ENCODE data around the gene TRIM2.

The TRIM2 gene

DNA sequence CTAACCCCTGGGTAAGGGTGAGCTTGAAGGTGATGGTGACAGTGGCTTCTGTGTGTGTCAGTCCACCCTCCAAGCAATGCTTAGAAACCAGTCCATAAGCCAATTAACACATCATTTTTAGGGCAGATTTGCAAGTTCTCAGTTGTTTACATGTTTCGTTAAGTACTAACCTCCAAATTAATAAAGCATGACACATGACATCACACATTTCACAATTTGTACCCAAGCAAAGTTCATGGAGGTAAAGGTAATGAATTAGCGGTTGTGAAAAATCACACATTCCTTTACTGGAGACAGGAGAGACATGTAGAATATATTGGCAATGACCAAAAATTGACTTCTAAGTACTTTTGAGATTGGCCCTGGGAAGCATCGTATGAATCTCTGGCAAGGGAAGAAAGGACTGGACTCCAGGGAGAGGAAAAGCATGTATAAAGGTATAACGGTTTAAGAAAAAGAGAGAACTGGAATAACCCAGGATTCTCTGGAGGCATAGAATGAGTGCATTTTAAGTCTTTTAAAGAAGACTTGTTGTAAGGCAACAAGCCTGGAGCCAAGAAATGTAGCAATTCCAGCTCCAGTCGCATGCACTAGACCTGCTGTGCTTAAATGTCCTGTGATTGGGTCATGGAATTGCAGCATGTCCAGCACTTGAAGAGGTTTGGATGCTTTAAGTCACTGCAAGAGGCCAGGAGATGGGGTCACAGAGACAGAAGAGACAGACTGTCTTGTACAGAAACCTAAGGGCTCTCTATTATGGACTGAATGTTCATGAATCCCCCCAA is 34.1 kb downstream of the TRIM2 start:
- no peaks in the 10 kb centered on the region for H3K27me3 ChIP-seq (ENCODE audit: control insufficient read depth, insufficient read depth, low read length)
- no peak overlapping the region for H3K27ac ChIP-seq (ENCODE audit: low read depth, low read length)
- no peak overlapping the region for H3K9ac ChIP-seq (ENCODE audit: low read depth, low read length)
- H3K9me3 ChIP-seq (ENCODE audit: control insufficient read depth, insufficient read depth, low read length) = no peaks in the 10 kb centered on the region
- H3K4me1 ChIP-seq (ENCODE audit: control insufficient read depth, insufficient read depth, low read length) = peaks cover 35% of the 10 kb centered on the region
- no peaks in the 10 kb centered on the region for H3K36me3 ChIP-seq (ENCODE audit: control insufficient read depth, insufficient read depth, low read length)
- no peak overlapping the region for H3K4me3 ChIP-seq (ENCODE audit: low read depth, low read length)

DNA sequence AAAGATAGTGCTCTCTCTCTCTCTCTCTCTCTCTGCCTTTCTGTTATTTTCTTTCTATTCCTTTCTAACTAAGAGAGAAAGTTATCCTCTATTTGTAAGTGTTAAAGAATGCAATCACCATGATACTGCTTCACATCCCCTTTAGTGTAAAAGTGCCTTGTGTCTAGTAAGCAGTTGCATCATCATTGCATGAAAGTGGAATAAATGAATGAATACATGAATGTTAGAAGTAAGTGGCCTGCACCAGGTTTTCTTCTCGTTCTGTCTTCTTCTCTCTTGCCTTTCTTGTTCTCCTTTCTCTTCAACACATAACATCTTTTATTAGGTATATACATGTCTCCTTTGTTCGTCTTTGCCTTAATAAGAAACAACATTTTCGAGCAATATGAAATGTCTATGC is 35.2 kb downstream of the TRIM2 start:
- Histone ChIP-seq H3K9ac (ENCODE audit: low read depth, low read length) (no peak overlapping the region), H3K27me3 (ENCODE audit: control insufficient read depth, insufficient read depth, low read length) (no peaks in the 10 kb centered on the region), H3K4me1 (ENCODE audit: control insufficient read depth, insufficient read depth, low read length) (peaks cover 25% of the 10 kb centered on the region), H3K36me3 (ENCODE audit: control insufficient read depth, insufficient read depth, low read length) (no peaks in the 10 kb centered on the region), H3K9me3 (ENCODE audit: control insufficient read depth, insufficient read depth, low read length) (no peaks in the 10 kb centered on the region), H3K27ac (ENCODE audit: low read depth, low read length) (no peak overlapping the region), H3K4me3 (ENCODE audit: low read depth, low read length) (no peak overlapping the region)

GRCh38 chr4:153241295-153241694 is 37.1 kb downstream of the TRIM2 start:
- Histone ChIP-seq H3K27ac (ENCODE audit: low read depth, low read length) (no peak overlapping the region), H3K36me3 (ENCODE audit: control insufficient read depth, insufficient read depth, low read length) (no peaks in the 10 kb centered on the region), H3K4me3 (ENCODE audit: low read depth, low read length) (no peak overlapping the region), H3K9me3 (ENCODE audit: control insufficient read depth, insufficient read depth, low read length) (no peaks in the 10 kb centered on the region), H3K27me3 (ENCODE audit: control insufficient read depth, insufficient read depth, low read length) (no peaks in the 10 kb centered on the region), H3K4me1 (ENCODE audit: control insufficient read depth, insufficient read depth, low read length) (peaks cover 23% of the 10 kb centered on the region), H3K9ac (ENCODE audit: low read depth, low read length) (no peak overlapping the region)

GRCh38 chr4:153241970-153242838 is 38.0 kb downstream of the TRIM2 start:
- Histone ChIP-seq H3K27ac (ENCODE audit: low read depth, low read length) (peak overlapping the region; percentile 72), H3K4me1 (ENCODE audit: control insufficient read depth, insufficient read depth, low read length) (peaks cover 23% of the 10 kb centered on the region), H3K27me3 (ENCODE audit: control insufficient read depth, insufficient read depth, low read length) (no peaks in the 10 kb centered on the region), H3K9ac (ENCODE audit: low read depth, low read length) (no peak overlapping the region), H3K9me3 (ENCODE audit: control insufficient read depth, insufficient read depth, low read length) (no peaks in the 10 kb centered on the region), H3K36me3 (ENCODE audit: control insufficient read depth, insufficient read depth, low read length) (no peaks in the 10 kb centered on the region), H3K4me3 (ENCODE audit: low read depth, low read length) (no peak overlapping the region)

DNA sequence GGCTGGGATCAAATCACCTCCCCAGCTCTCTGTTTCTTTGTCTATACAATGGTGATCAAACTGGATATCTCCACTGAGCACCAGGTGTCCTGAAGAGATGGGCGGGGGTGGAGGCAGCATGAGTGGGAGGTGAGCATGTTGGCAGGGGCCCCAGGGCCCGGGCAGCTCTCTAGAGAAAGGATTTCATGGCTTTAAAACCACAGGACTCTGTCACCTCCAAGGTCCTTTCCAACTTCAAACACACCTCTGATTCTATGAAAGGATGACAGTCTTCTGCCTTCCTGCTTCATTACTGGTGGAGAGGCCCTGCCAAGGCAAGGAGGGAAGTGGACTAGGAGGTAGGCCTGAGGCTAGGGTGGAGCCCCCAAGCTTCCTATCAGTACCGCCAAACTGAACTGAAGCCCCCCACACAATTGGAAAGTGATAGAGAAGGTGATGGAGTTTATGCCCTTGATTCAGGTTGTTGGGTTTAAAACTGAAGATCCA is 38.6 kb downstream of the TRIM2 start:
- H3K4me3 ChIP-seq (ENCODE audit: low read depth, low read length) = no peak overlapping the region
- no peaks in the 10 kb centered on the region for H3K9me3 ChIP-seq (ENCODE audit: control insufficient read depth, insufficient read depth, low read length)
- no peaks in the 10 kb centered on the region for H3K27me3 ChIP-seq (ENCODE audit: control insufficient read depth, insufficient read depth, low read length)
- peak overlapping the region; percentile 72 for H3K27ac ChIP-seq (ENCODE audit: low read depth, low read length)
- no peak overlapping the region for H3K9ac ChIP-seq (ENCODE audit: low read depth, low read length)
- H3K36me3 ChIP-seq (ENCODE audit: control insufficient read depth, insufficient read depth, low read length) = no peaks in the 10 kb centered on the region
- peaks cover 23% of the 10 kb centered on the region for H3K4me1 ChIP-seq (ENCODE audit: control insufficient read depth, insufficient read depth, low read length)

DNA sequence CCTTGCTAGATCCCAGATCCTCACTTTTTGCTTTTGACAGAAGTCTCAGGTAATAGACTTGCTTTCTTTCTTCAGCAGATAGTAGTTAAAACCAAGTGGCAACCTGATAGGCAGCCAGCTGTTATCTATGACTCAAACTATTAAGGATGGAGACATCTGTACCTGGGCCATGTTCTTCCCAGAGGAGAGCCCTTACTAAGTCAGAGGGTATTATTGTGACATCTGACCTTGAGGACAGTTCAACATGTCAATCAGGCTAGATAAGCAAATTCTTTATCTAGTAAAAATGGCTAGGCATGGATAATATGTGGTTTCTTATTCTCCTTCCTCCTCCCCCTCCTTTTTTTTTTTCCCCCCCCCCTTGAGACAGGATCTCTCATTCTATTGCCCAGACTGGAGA is 39.2 kb downstream of the TRIM2 start:
- Histone ChIP-seq H3K27me3 (ENCODE audit: control insufficient read depth, insufficient read depth, low read length) (no peaks in the 10 kb centered on the region), H3K36me3 (ENCODE audit: control insufficient read depth, insufficient read depth, low read length) (no peaks in the 10 kb centered on the region), H3K27ac (ENCODE audit: low read depth, low read length) (no peak overlapping the region), H3K9me3 (ENCODE audit: control insufficient read depth, insufficient read depth, low read length) (no peaks in the 10 kb centered on the region), H3K9ac (ENCODE audit: low read depth, low read length) (no peak overlapping the region), H3K4me1 (ENCODE audit: control insufficient read depth, insufficient read depth, low read length) (peaks cover 26% of the 10 kb centered on the region), H3K4me3 (ENCODE audit: low read depth, low read length) (no peak overlapping the region)

DNA sequence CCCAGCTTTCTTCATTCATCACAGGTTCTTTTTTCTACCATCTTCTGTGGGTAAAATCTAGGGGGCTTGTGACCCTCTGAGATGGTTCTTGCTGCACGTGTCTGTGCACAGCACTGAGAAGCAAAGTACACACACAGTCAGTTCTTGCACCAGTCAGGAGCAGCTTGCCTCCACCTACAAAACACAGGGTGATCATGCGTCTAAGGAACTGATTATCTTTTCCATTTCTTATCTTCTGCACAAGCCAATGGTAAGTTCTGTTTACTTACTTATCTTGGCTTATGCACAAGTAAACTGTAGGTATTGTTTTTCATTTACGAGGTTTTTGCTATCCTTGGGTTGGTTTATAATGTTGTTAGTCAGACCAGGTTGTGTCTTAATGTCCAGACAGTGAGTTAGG is 40.7 kb downstream of the TRIM2 start:
- Histone ChIP-seq H3K9ac (ENCODE audit: low read depth, low read length) (no peak overlapping the region), H3K4me3 (ENCODE audit: low read depth, low read length) (no peak overlapping the region), H3K9me3 (ENCODE audit: control insufficient read depth, insufficient read depth, low read length) (no peaks in the 10 kb centered on the region), H3K36me3 (ENCODE audit: control insufficient read depth, insufficient read depth, low read length) (no peaks in the 10 kb centered on the region), H3K27ac (ENCODE audit: low read depth, low read length) (no peak overlapping the region), H3K4me1 (ENCODE audit: control insufficient read depth, insufficient read depth, low read length) (peaks cover 33% of the 10 kb centered on the region), H3K27me3 (ENCODE audit: control insufficient read depth, insufficient read depth, low read length) (no peaks in the 10 kb centered on the region)

GRCh38 chr4:153245775-153246174 is 41.5 kb downstream of the TRIM2 start:
- Histone ChIP-seq H3K4me3 (ENCODE audit: low read depth, low read length) (no peak overlapping the region), H3K36me3 (ENCODE audit: control insufficient read depth, insufficient read depth, low read length) (no peaks in the 10 kb centered on the region), H3K27ac (ENCODE audit: low read depth, low read length) (no peak overlapping the region), H3K27me3 (ENCODE audit: control insufficient read depth, insufficient read depth, low read length) (no peaks in the 10 kb centered on the region), H3K9ac (ENCODE audit: low read depth, low read length) (no peak overlapping the region), H3K9me3 (ENCODE audit: control insufficient read depth, insufficient read depth, low read length) (no peaks in the 10 kb centered on the region), H3K4me1 (ENCODE audit: control insufficient read depth, insufficient read depth, low read length) (peaks cover 34% of the 10 kb centered on the region)

DNA sequence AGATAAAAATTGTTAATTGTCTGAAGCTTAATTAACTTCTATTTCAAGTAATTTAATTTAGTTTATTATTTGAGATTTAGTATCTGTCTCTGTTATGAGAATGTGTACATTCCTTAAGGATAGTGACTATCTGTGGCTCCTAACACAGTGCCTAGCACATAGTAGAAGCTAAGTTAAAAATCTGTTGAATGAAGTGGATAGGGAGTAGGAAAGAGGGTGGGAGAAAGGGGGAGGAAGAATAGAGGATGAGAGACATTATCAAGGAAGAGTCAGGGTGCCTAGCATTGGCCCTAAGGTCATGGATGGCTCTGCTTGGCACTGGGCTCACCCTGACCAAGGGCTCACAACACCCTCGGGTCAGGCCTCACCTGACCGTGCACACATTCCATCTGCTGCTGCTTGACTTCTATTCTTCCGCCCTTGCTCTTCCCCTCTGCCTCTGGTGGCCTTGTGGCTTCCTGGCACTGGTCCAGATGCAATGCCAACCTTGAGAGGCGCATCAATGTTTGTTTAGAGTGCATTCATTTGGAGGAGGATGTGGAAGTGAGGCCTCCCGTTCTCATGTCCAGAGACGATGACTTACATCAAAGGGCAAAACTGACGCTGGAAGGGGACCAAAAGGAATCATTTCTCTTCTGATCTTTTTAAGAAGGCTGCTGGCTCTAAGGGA is 42.3 kb downstream of the TRIM2 start:
- H3K36me3 ChIP-seq (ENCODE audit: control insufficient read depth, insufficient read depth, low read length) = no peaks in the 10 kb centered on the region
- no peak overlapping the region for H3K4me3 ChIP-seq (ENCODE audit: low read depth, low read length)
- H3K4me1 ChIP-seq (ENCODE audit: control insufficient read depth, insufficient read depth, low read length) = peaks cover 32% of the 10 kb centered on the region
- no peak overlapping the region for H3K9ac ChIP-seq (ENCODE audit: low read depth, low read length)
- H3K27ac ChIP-seq (ENCODE audit: low read depth, low read length) = no peak overlapping the region
- H3K9me3 ChIP-seq (ENCODE audit: control insufficient read depth, insufficient read depth, low read length) = no peaks in the 10 kb centered on the region
- H3K27me3 ChIP-seq (ENCODE audit: control insufficient read depth, insufficient read depth, low read length) = no peaks in the 10 kb centered on the region

- Histone ChIP-seq H3K4me1 (ENCODE audit: control insufficient read depth, insufficient read depth, low read length) (peaks cover 26% of the 10 kb centered on the region), H3K27ac (ENCODE audit: low read depth, low read length) (no peak overlapping the region), H3K9me3 (ENCODE audit: control insufficient read depth, insufficient read depth, low read length) (no peaks in the 10 kb centered on the region), H3K4me3 (ENCODE audit: low read depth, low read length) (no peak overlapping the region), H3K27me3 (ENCODE audit: control insufficient read depth, insufficient read depth, low read length) (no peaks in the 10 kb centered on the region), H3K36me3 (ENCODE audit: control insufficient read depth, insufficient read depth, low read length) (no peaks in the 10 kb centered on the region), H3K9ac (ENCODE audit: low read depth, low read length) (no peak overlapping the region)
These were observed 42.9 kb downstream of the TRIM2 start for GRCh38 chr4:153247116-153247490.

All from HUES48 (cell line).